ENCODE measurements around the gene UQCC5.
"Not testable (repeated sequence)": the region's sequence is repeated elsewhere in the genome, so short reads cannot be mapped to it uniquely, and the experiment has no call there.

Gene UQCC5

DNA sequence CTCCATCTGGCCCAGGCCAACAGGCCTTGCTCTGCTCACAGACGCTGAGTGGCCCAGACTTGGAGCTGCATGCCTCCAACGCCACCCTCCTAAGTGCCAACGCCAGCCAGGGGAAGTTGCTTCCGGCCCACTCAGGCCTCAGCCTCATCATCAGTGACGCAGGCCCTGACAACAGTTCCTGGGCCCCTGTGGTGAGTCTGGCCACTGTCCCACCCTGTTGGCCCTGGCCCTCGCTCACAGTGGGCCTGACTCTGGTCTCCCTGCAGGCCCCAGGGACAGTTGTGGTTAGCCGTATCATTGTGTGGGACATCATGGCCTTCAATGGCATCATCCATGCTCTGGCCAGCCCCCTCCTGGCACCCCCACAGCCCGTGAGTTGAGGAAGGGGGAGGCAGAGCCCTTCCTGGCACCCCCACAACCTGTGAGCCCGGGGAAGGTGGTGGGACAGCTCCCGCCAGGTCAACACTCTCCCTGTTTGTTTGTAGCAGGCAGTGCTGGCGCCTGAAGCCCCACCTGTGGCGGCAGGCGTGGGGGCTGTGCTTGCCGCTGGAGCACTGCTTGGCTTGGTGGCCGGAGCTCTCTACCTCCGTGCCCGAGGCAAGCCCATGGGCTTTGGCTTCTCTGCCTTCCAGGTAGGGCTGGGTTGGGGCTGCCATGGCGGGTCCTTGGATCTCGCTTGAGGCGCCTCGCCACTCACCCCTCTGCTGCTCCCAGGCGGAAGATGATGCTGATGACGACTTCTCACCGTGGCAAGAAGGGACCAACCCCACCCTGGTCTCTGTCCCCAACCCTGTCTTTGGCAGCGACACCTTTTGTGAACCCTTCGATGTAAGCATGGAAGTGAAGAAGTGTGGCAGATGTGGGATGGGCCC lies 12.8 kb upstream of the UQCC5 start:
- DNase-seq = no peak

DNA sequence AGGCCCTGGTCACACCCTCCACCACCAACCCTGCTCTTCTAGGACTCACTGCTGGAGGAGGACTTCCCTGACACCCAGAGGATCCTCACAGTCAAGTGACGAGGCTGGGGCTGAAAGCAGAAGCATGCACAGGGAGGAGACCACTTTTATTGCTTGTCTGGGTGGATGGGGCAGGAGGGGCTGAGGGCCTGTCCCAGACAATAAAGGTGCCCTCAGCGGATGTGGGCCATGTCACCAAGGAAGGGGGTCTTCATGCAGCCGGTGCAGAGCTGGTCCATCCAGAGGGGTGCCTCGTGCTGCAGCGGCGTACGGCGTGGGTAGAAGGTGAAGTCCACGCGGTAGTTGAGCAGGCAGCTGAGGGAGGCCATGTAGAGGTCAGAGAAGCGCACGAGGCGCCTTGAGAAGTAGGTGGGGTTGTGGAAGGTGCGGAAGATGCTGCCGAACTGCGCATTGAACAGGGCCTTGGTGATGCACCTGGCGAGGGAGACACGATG lies 12.1 kb upstream of the UQCC5 start:
- no peak for DNase-seq

DNA sequence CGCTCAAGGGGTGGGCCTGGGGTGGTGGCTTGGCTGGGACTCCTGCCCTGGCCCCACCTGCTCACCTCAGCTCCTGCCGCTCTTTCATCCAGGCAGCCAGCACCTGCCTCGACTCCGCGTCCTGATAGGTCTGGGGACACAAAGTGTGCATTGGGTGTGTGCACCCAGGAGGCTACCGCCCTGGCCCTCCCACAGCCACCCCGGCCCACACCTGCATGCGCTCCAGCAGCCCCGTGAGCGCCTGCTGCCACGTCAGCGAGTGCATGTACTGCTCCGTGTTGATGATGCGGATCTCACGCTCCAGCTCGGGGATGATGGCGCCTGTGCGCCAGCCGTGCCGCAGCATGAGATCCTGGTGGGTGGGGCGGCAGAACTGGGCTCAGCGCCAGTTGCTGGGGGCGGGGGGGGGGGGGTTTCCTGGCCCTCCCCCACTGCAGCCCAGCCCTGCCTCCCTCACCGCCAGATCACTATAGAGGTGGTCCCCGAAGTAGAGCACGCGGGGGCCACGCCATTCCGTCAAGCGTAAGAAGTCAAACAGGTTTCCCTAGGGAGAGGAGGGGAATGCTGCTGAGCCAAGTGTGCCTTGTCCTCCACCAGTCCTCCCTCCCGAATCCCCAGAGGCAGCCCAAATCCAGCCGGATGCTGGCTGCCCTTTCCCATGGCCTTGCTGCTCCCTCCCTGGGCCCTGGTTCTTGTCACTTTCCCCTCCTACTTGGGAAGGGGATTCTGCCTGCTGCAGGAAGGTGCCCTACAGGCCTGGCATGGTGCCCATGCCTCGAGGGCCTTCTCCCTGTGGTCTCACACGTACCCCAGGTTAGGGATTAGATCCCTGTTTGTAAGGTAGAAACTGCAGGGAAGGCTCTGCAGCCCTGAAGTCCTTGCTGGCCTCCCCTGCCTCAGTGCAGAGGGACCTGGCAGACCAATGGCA lies 11.4 kb upstream of the UQCC5 start:
- DNase-seq = no peak

DNA sequence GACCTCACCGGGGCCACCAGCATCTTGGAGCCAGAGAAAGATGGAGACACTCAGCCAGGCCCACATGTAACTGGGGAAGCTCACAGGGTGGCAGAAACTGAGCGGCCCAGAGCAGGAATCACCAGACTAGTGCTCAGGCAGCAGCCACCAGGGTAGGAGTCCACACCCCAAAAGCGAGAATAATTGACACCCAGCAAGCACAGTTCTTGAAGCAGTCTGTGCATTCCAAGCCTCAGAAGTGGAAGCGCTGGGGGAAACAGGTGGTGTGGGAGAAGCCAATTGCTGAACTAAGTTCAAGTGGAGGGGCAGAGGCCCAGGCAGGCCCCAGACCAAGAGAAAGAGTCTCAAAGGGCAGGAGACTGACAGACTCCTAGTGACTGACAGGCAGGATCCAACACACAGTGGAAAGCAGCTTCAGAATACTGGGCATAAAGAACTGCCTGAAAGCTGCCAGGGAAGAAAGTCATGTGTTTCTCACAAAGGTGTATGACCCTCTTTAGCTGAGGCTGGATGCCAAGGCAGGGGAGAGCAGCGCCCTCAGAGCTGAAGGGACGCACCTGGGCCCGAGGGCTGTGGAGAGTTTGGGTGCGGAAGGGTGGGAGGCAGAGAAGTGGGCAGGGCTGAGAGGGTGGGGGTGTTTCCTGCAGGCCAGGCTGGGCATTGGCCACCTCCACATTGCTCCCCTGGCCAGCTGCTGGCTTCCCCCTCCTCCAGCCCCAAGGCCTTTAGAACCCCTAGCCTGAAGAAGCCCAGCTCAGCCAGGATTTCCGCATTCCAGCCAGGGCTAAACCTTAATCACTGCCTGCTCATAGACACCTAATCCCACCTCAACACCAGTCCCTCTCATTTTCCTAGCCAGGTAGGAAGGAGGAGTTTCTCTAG lies 10.5 kb upstream of the UQCC5 start:
- no peak for DNase-seq

DNA sequence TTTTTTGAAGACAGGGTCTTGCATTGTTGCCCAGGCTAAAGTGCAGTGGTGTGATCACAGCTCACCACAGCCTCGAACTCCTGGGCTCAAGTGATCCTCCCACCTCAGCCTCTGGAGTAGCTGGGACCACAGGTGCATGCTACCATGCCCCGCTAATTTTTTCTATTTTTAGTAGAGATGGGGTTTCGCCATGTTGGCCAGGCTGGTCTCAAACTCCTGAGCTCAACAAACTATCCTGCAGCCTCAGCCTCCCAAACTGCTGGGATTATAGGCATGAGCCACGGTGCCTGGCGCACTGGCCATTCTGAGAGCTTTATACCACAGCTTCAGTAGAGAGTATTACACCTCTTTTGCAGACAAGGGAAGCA lies 9.8 kb upstream of the UQCC5 start:
- DNase-seq = not testable (repeated sequence)

DNA sequence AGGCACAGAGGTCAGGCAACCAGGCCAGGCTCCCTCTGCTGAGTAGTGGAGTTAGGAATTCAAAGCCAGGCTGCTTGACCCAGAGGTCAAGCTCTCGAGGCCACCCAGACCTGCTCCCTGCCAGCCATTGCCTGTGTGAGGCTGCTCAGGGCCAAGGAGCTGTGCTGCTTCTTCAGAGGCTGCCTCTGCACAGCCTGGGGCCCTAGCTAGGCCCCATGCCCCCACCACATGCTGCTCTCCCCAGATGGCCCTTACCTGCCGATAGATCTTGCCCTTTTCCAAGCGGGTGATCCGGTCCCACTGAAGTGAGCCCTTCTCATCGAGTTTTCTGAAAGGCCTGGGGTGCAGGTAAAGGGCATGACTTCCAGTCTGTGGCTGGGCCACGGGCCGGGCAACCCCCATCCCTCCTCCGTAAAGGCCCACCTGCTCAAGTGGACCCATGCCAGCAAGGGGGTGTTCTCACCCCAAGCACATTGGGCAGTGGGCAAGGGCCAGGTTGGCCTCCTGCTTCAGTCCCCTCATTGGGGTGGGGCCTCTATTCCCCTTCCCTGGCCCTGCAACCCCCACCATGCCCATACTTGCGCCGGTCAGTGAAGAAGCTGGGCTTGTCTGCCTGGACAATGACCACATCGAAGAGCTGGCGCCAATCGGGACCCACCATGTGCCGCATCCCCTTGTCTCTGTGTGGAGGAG lies 9.2 kb upstream of the UQCC5 start:
- DNase-seq = no peak

DNA sequence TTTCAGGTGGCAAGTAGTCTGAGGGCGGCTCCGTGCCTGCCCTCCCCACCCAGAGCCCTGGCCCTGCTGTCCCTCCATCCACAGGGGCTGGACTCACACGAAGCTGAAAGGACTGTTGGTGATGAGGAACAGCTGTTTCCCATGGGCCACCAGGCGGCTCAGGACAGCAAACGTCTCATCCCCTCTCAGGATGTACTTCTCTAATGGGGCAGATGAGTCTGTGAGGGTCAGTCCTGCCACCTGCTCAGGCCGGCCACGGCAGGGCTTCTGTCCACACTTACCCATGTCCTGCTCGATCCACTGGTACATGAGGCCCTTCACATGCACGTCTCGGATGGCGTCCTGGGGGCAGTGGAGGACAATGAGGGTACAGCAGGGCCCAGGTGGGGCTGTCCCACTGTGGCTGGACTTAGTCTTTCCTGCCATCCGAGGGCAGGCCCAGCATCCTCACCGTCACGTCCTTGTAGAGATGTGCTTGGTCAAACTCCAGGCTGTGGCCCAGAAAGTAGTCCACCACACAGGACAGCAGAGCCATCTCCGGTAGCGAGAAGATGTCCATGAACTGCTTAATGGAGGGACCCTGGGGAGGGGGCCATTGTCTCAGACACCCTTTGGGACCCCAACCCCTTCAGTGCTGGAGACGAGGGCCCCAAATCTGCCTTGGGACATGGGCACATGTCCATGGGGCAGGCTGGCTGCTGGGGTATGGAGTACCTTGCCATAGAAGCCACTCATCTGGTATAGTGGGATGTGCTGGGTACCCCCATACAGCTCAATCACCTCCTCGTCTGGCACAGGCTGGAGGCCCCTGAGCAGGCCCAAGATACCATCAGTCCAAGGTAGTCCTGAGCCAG lies 8.4 kb upstream of the UQCC5 start:
- no peak for DNase-seq

DNA sequence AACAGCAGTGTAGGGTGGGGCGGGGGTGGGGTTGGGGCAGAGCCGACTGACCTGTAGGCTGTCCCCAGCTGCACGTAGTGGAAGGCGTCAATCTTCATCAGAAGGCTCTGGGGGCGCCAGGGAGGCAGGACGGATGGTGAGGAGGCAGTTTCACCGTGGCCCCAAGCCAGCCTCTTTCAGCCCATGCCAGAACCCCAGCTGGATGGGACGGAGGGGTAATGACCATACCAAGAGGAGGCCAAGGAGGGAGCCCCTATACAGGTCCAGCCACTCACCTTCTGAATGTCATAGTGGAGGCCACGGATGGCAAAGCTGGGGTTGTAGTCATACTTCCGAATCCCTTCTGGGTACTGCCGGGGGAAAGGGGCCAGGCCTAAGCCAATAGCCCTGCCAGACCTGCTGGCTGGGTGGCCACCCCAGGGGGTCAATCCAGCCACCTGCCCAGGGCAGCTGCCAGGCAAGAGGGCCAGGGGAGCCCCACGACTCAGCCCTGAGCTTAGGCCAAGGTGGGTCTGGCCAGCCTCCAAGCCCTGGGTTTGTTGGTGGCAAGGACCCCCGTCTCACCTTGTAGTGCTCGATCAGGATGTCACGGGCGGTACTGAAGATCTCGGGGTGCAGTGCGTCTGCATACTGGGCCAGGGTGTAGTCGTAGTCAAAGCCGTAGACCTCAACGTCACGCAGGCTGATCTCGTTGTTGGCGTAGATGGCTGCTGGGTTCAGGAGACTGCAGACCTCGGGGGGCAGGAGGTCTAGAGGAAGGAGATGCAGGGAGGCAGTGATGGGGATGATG lies 7.6 kb upstream of the UQCC5 start:
- DNase-seq = no peak

DNA sequence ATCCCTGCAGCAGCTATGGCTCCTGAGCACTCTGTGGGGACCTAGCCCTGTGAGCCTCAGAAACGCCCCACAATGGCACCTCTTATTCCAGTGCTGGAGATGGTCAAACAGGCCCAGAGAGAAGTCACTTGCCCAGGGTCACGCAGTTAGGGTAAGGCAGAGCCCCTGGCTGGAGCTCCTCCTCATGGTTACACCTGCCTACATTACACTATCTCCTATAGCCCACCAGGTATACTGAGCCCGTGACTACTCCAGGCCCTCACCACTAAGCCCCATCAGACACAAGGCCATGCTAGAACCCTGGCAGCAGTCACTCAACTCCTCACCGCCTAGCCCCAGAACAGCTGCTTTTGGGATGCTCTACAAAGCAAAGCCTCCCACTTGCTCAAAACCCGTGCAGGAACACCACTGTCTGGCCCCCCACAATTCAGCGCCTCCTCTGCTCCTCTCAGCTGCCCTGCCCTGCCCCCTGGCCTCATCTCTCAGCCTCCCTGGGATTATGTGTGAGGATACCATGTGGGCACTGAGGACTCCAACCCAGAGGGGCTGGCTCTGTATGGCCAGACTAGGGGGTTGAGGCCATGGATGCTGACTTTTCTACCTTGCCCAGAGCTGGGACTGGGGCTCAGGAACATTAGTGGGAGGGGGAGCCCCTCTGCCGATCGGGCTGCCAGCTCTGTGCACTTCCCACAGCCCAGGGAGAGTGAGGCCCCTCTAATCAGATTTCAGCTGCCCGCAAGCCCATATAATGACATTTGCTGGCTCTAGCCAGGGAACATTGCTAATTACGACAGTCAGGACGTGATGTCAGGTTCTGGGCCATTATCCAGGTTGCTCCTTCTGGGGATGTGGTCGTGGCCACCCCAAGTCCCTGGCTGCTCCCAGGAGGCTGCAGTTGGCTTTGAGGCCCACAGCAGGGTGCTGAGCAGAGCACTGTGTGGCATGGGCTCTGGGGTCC lies 6.8 kb upstream of the UQCC5 start:
- no peak for DNase-seq

DNA sequence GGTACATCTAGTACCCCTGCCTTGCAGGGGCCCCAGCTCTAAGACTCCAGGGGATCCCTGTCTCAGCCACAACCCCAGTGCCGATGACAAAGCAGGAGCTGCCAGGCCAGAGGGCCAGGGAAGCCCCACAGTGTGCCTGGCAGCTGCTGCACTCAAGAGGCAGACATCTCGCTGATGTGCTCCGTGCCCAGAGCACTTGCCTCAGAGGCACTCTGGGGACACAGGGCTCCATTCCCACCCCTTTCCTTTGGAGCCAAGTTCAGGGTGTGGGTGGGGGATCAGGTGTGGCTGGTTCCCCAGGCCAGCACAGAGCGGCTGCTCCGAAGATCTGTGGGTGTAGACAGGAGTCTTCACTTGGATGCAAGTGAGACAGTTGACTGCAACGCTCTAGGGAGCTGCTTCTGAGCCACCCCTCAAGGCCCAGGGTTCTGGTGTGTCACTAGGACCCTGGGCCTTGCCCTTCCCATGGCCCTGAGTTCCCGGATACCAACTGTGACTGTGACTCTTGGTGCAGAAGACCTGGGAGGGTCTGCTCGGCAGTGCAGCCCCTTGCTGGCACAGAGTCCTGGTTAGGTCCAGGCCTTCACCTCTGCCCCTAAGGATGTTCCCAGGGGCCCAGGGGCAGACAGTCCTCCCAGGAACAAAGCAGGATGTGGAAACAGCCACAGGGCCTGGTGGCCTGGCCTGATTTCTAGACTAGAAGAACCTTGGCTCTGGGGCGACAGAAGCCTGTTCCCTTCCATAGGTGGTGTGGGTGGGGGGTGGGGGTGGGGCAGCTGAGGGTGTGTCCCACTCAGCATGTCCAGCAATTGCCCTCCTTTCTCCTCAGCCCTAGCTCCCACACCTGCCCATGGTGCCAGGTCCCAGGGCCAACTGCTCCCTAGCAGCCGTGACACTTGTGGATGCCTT lies 5.2 kb upstream of the UQCC5 start:
- no peak for DNase-seq

DNA sequence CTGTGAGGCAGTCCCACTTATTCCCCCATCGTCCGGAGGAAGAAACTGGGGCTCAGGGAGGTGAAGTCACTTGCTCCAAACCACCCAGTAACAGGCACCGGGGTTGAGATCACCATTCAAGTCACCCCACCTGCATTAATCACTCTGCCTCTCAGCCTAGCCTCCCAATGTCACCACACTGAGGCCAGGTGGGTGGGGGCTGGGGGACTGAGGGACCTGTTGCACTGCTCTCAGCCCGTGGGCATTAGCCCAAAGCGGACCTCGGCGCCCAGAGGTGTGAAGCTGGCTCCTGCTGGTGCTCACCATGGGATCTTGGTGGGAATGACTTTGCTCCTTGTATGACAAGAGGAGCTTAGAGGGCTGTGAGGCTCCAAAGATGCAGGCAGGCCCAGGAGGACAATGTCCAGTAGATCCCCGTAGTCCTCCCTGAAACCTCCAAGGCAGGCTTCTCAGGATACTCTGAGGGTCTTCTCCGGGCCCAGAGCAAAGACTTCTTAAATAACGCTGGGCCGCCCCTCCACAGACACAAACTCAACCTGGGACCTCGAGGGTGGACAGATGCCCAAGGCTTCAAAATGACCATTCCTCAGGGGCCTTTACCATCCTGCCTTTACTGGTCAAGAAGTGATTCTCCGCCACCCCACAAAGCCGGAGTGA lies 4.4 kb upstream of the UQCC5 start:
- no peak for DNase-seq

DNA sequence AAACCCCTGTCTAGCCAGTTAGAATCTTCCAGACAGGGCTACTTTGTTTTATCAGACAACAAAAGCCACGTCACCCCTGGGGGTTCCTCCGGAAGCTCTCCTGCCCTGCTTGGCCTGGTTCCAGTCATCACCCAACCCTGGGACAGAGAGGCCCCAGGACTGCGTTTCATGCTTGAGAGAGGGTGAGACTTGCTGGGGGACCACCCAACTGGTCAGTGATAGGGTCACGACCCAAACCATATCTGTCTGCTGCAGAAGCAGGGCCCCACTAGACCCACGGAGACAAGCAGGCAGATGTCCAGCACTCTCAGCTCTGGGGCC lies 3.9 kb upstream of the UQCC5 start:
- no peak for DNase-seq

DNA sequence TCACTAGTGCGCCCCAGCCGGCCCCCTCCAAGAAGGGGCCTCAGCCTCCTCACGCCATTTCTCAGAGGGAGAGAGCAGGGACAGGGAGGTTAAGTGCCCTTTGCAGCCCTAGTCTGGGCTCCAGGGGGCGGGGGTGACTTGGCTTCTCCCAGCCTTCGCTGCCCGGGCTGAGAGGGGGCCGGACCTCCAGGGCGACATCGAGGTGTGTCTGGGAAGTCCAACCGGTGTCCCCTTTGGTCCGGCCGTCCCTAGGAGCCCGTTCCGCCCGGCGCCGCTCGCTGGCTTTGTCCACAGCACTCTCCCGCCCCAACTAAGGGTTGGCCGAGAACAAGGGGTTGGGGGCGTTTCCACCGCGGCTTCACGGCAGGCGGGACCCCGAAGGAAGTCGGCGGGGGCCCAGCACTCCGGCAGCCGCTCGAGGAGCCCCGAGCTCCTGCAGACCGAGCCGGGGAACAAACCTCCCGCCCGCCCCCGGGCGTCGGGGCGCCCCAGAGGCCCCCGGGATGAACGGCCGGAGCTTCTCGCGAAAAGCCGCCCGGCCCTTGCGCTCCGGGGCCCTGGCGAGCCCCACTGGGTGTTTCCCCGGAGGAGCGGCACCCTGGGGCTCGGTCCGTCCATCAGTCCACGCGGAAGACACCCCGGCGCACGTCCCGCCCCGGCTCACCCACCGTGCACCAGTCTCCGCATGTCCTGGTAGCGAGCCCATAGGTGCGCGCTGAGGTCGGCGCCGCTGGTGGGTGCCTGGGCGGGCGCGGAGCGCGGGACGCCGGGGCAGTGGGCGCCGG lies 3.4 kb upstream of the UQCC5 start:
- no peak for DNase-seq

DNA sequence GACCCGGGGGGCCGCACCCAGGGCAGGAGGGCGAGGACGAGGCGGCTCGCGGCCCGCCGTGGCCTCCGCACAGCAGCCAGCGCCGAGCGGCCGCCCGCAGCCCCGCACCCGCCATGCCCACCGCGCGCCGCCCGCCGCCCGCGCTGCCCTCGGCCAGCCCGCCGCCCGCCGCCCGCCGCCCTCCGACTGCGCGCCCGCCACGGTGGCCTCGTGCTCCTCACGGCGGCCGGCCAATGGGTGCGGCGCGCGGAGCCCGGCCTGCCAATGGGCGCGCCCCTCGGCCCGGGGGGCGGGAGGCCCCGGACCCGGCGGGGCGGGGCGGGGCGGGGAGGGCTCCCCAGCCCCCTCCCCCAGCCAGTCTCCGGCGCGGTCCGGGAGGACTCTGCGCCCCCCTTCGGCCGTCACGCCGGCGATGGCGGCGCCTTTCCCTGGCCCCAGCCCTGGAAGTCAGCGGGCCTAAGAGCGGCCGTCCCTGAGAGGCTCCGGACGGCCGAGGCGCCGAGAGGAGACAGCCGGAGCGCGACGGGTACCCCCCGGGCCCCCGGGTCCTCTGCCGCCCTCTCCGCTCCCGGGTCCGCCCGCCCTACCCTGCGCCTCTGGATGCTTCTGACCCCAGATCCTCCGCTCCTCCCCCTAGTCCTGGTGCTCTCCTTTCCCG lies 2.7 kb upstream of the UQCC5 start, which contains the start of gene NT5DC2:
Gene NT5DC2, minus strand, starts transcription at position 235 of the 658 bp plus-strand sequence. Its CDS starts 120 bp downstream, at position 115.
- DNase-seq = peak; percentile 66

DNA sequence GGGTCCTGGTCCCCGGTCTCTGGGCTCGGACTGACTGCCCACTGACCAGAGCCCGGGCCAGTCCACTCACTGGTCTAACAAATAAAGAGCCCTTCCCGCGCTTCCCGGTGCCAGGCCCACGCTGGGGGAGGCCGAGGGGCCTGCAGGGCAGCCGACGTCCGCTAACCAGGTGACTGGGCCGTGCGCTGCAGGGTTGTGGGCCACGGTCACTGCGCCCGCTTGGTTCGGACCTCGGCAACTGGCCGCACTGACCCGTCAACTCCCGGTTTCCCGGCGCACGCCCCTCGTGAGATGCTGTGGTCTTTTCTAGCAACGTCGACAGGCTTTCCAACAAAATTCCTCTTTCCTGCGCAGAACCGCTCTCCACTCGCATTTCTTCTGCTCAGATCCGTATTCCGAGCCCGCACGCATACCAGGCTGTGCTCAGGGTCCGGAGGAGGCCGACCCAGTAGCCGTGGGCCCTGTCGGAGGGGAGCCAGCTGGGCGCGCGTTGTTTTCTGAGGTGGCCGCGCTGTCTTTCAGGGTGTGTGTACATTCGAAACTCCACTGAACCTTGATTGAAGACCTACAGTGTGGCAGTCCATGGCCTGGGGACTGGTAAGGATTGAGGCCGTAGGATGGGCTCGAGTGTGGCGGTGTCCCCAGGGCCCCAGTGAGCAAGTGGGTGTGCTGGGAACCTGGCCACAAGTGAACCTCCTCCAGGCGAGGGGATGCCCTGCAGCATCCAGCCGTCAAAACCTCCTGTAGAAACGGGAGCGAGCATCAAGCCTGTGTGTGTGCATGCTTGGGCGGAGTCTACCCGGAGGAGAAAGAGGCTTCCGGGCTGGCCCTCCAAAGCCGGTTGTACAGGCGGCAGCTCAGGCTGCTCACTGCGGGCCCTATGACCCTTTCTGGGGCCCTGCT lies 1.9 kb upstream of the UQCC5 start:
- peak; percentile 79 for DNase-seq

Measured in NCI-H526 treated with DMSO at 0.1 percent for 48 hours (cell line).